HepG2 (cell line): ENCODE results near the gene TAS1R3. TPM values are rescaled to one million over a fixed set of nuclear protein-coding genes. Genes with fewer than 3 reads are reported as not detected.

Experiments used
- BRCA1 ChIP-seq: sonication (generic); formaldehyde crosslinking; IDR thresholded peaks from 2 replicates; pipeline ENCODE4 v1.4.0; 2020; ENCODE audit warnings: missing genetic modification reagents
- KLF9 ChIP-seq: IDR thresholded peaks from 2 replicates; pipeline ENCODE4 v1.6.1; 2016; ENCODE audit warnings: low read depth
- MAFF ChIP-seq: IDR thresholded peaks from 2 replicates; pipeline ENCODE4 v1.6.1; 2011; ENCODE audit warnings: low read depth, low read length, improper control_type of control experiment
- MEIS2 ChIP-seq: sonication (generic); formaldehyde crosslinking; IDR thresholded peaks from 2 replicates; pipeline ENCODE4 v1.9.0; 2021; ENCODE audit warnings: mild to moderate bottlenecking, missing genetic modification reagents
- NFKB2 ChIP-seq: sonication (generic); formaldehyde crosslinking; IDR thresholded peaks from 2 replicates; pipeline ENCODE4 v1.4.0; 2020; ENCODE audit warnings: missing genetic modification reagents, borderline replicate concordance
- NRL ChIP-seq: sonication (generic); formaldehyde crosslinking; IDR thresholded peaks from 2 replicates; pipeline ENCODE4 v1.5.0; 2020; ENCODE audit warnings: missing genetic modification reagents, mild to moderate bottlenecking, moderate library complexity, borderline replicate concordance
- SRSF9 ChIP-seq: fragments of 200-400 bp; formaldehyde crosslinking; IDR thresholded peaks from 2 replicates; pipeline ENCODE4 v1.6.1; 2018; ENCODE audit warnings: borderline replicate concordance, mild to moderate bottlenecking, low read depth, low read length; ENCODE audit not compliant: insufficient read depth, poor library complexity, severe bottlenecking
- SRY ChIP-seq: sonication (generic); formaldehyde crosslinking; IDR thresholded peaks from 2 replicates; pipeline ENCODE4 v1.8.0; 2022; ENCODE audit warnings: mild to moderate bottlenecking, missing genetic modification reagents
- YEATS4 ChIP-seq: sonication (generic); formaldehyde crosslinking; IDR thresholded peaks from 2 replicates; pipeline ENCODE4 v1.4.0; 2020; ENCODE audit warnings: missing genetic modification reagents, borderline replicate concordance
- ZNF543 ChIP-seq: sonication (generic); formaldehyde crosslinking; IDR thresholded peaks from 2 replicates; pipeline ENCODE4 v1.4.0; 2020; ENCODE audit warnings: mild to moderate bottlenecking, missing genetic modification reagents
- ZNF737 ChIP-seq: sonication (generic); formaldehyde crosslinking; IDR thresholded peaks from 2 replicates; pipeline ENCODE4 v1.5.0; 2020; ENCODE audit warnings: missing genetic modification reagents, mild to moderate bottlenecking, borderline replicate concordance
- ZNF781 ChIP-seq: sonication (generic); formaldehyde crosslinking; IDR thresholded peaks from 2 replicates; pipeline ENCODE4 v1.5.1; 2020; ENCODE audit warnings: borderline replicate concordance, mild to moderate bottlenecking, missing genetic modification reagents; ENCODE audit errors: not compliant biosample characterization
- polyA plus RNA-seq, 8 experiments: library from polyadenylated mRNA; depleted of rRNA in 3 of 8; stranded (reverse) in 7 of 8; unstranded in 1 of 8; fragments of >200 nt; fragmentation: Illumina TruSeq in 4 of 8; extraction: Trizol in 4 of 8; gene quantifications; 2 replicates each; pipeline versions ENCODE4 v1.2.1 to v1.2.3, GENCODE V29; 2011 to 2016; ENCODE audit warnings: low read depth in 4 of 8, missing spikeins in 1 of 8, mixed read lengths in 1 of 8; ENCODE audit not compliant: insufficient read depth in 1 of 8
- total RNA-seq, 5 experiments: library from RNA; depleted of rRNA; stranded (reverse); fragments of >200 nt; fragmentation: Illumina TruSeq; extraction: Trizol; gene quantifications; 2 replicates each; pipeline ENCODE4 v1.2.3, GENCODE V29; 2016; ENCODE audit warnings: low read depth in 1 of 5
- TF ChIP-seq, protein P1 (sequence below): sonication (generic); formaldehyde crosslinking; IDR thresholded peaks from 2 replicates; pipeline ENCODE4 v1.4.0; 2020; ENCODE audit warnings: missing genetic modification reagents
- TF ChIP-seq, protein P2 (sequence below): sonication (generic); formaldehyde crosslinking; IDR thresholded peaks from 2 replicates; pipeline ENCODE4 v1.4.0; 2020; ENCODE audit warnings: missing genetic modification reagents
- TF ChIP-seq, protein P3 (sequence below): sonication (generic); formaldehyde crosslinking; IDR thresholded peaks from 2 replicates; pipeline ENCODE4 v1.8.1; 2023; ENCODE audit warnings: mild to moderate bottlenecking, missing genetic modification reagents
- TF ChIP-seq, protein P4 (sequence below): sonication (generic); formaldehyde crosslinking; IDR thresholded peaks from 2 replicates; pipeline ENCODE4 v1.4.0; 2020; ENCODE audit warnings: missing genetic modification reagents

TAS1R3 gene
- total and polyA plus RNA-seq, 2 of the 13 experiments (the other 11 are each of a cell fraction or from before 2014, with no cell fraction given) = 0.13 to 0.15 TPM

DNA sequence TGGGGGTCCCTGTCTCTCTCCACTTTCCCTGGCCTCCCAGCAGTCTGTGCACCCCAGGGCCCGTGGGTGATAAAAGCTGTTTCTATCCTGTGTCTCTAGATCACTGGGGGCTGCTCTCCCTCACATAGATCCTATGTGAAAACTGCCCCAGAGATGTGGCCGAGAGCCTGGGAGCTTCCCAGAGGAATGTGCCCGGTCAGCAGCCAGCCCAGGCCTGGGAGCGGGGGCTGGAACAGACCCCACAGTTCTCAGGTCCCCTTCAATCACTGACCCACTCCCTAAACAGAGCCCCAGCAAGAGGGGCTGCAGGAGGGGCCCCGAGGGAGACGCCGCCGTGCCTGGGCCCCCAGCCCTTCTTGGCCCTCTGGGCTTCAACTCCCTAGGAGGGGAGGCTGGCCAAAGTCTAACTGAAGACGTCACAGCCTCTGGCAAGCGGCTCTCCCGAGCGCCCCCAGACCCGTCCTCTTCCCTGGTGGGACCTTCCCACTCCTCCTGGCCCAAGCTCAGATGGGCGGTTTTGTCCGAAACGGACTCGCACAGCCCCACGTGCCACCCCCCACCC lies 26.9 kb downstream of the TAS1R3 start (continued):
- TF ChIP-seq, protein P1, sequence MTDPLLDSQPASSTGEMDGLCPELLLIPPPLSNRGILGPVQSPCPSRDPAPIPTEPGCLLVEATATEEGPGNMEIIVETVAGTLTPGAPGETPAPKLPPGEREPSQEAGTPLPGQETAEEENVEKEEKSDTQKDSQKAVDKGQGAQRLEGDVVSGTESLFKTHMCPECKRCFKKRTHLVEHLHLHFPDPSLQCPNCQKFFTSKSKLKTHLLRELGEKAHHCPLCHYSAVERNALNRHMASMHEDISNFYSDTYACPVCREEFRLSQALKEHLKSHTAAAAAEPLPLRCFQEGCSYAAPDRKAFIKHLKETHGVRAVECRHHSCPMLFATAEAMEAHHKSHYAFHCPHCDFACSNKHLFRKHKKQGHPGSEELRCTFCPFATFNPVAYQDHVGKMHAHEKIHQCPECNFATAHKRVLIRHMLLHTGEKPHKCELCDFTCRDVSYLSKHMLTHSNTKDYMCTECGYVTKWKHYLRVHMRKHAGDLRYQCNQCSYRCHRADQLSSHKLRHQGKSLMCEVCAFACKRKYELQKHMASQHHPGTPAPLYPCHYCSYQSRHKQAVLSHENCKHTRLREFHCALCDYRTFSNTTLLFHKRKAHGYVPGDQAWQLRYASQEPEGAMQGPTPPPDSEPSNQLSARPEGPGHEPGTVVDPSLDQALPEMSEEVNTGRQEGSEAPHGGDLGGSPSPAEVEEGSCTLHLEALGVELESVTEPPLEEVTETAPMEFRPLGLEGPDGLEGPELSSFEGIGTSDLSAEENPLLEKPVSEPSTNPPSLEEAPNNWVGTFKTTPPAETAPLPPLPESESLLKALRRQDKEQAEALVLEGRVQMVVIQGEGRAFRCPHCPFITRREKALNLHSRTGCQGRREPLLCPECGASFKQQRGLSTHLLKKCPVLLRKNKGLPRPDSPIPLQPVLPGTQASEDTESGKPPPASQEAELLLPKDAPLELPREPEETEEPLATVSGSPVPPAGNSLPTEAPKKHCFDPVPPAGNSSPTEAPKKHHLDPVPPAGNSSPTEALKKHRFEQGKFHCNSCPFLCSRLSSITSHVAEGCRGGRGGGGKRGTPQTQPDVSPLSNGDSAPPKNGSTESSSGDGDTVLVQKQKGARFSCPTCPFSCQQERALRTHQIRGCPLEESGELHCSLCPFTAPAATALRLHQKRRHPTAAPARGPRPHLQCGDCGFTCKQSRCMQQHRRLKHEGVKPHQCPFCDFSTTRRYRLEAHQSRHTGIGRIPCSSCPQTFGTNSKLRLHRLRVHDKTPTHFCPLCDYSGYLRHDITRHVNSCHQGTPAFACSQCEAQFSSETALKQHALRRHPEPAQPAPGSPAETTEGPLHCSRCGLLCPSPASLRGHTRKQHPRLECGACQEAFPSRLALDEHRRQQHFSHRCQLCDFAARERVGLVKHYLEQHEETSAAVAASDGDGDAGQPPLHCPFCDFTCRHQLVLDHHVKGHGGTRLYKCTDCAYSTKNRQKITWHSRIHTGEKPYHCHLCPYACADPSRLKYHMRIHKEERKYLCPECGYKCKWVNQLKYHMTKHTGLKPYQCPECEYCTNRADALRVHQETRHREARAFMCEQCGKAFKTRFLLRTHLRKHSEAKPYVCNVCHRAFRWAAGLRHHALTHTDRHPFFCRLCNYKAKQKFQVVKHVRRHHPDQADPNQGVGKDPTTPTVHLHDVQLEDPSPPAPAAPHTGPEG (CRISPR knock-in tag) = no peak
- TF ChIP-seq ZNF781 = no peak
- no peak for TF ChIP-seq BRCA1 (CRISPR knock-in tag)
- TF ChIP-seq ZNF737 (CRISPR knock-in tag) = no peak
- TF ChIP-seq KLF9 (CRISPR knock-in tag) = no peak
- TF ChIP-seq SRSF9 = no peak
- peak; percentile 30; the same call in 1 of the 2 replicates for TF ChIP-seq MEIS2
- TF ChIP-seq NFKB2 (CRISPR knock-in tag) = peak; percentile 37; the same call in 1 of the 2 replicates
- TF ChIP-seq SRY (CRISPR knock-in tag) = 0 out of 2 replicates have a peak, but pooled peaks have one; percentile 26
- TF ChIP-seq, protein P2, sequence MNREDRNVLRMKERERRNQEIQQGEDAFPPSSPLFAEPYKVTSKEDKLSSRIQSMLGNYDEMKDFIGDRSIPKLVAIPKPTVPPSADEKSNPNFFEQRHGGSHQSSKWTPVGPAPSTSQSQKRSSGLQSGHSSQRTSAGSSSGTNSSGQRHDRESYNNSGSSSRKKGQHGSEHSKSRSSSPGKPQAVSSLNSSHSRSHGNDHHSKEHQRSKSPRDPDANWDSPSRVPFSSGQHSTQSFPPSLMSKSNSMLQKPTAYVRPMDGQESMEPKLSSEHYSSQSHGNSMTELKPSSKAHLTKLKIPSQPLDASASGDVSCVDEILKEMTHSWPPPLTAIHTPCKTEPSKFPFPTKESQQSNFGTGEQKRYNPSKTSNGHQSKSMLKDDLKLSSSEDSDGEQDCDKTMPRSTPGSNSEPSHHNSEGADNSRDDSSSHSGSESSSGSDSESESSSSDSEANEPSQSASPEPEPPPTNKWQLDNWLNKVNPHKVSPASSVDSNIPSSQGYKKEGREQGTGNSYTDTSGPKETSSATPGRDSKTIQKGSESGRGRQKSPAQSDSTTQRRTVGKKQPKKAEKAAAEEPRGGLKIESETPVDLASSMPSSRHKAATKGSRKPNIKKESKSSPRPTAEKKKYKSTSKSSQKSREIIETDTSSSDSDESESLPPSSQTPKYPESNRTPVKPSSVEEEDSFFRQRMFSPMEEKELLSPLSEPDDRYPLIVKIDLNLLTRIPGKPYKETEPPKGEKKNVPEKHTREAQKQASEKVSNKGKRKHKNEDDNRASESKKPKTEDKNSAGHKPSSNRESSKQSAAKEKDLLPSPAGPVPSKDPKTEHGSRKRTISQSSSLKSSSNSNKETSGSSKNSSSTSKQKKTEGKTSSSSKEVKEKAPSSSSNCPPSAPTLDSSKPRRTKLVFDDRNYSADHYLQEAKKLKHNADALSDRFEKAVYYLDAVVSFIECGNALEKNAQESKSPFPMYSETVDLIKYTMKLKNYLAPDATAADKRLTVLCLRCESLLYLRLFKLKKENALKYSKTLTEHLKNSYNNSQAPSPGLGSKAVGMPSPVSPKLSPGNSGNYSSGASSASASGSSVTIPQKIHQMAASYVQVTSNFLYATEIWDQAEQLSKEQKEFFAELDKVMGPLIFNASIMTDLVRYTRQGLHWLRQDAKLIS = 0 out of 2 replicates have a peak, but pooled peaks have one; percentile 24
- TF ChIP-seq ZNF543 (CRISPR knock-in tag) = 0 out of 2 replicates have a peak, but pooled peaks have one; percentile 37
- TF ChIP-seq, protein P3, sequence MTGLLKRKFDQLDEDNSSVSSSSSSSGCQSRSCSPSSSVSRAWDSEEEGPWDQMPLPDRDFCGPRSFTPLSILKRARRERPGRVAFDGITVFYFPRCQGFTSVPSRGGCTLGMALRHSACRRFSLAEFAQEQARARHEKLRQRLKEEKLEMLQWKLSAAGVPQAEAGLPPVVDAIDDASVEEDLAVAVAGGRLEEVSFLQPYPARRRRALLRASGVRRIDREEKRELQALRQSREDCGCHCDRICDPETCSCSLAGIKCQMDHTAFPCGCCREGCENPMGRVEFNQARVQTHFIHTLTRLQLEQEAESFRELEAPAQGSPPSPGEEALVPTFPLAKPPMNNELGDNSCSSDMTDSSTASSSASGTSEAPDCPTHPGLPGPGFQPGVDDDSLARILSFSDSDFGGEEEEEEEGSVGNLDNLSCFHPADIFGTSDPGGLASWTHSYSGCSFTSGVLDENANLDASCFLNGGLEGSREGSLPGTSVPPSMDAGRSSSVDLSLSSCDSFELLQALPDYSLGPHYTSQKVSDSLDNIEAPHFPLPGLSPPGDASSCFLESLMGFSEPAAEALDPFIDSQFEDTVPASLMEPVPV (CRISPR knock-in tag) = no peak
- TF ChIP-seq, protein P4, sequence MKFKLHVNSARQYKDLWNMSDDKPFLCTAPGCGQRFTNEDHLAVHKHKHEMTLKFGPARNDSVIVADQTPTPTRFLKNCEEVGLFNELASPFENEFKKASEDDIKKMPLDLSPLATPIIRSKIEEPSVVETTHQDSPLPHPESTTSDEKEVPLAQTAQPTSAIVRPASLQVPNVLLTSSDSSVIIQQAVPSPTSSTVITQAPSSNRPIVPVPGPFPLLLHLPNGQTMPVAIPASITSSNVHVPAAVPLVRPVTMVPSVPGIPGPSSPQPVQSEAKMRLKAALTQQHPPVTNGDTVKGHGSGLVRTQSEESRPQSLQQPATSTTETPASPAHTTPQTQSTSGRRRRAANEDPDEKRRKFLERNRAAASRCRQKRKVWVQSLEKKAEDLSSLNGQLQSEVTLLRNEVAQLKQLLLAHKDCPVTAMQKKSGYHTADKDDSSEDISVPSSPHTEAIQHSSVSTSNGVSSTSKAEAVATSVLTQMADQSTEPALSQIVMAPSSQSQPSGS (CRISPR knock-in tag) = peak; percentile 7; the same call in 1 of the 2 replicates
- 0 out of 2 replicates have a peak, but pooled peaks have one; percentile 13 for TF ChIP-seq YEATS4 (CRISPR knock-in tag)
- TF ChIP-seq MAFF = peak; percentile 47; the same call in 1 of the 2 replicates
- TF ChIP-seq NRL (CRISPR knock-in tag) = 0 out of 2 replicates have a peak, but pooled peaks have one; percentile 36
